Kidney epithelial cell (primary cell): ENCODE results near the gene SIK3. TPM values are rescaled to one million over a fixed set of nuclear protein-coding genes. Genes with fewer than 3 reads are reported as not detected.
A peak's percentile ranks its signal among the peaks of the same experiment; 100 is the strongest.

ENCODE experiments used
- DNase-seq: peaks from one replicate; pipeline ENCODE4 v3.0.0-alpha.2; 2010; ENCODE audit warnings: low read depth
- H3K27me3 ChIP-seq: 2 replicates; pipeline ENCODE4 v1.6.0; 2011; ENCODE audit warnings: low read length; ENCODE audit not compliant: control insufficient read depth, insufficient read depth
- H3K36me3 ChIP-seq: 2 replicates; pipeline ENCODE4 v1.5.1; 2011; ENCODE audit warnings: low read length; ENCODE audit not compliant: control insufficient read depth, insufficient read depth
- H3K4me3 ChIP-seq: 2 replicates; pipeline ENCODE4 v1.5.1; 2011; ENCODE audit warnings: low read depth, mild to moderate bottlenecking, control low read depth, low read length
- CTCF ChIP-seq: IDR thresholded peaks from 2 replicates; pipeline ENCODE4 v1.5.1; 2011; ENCODE audit warnings: mild to moderate bottlenecking, moderate library complexity, low read length, control low read depth, inconsistent platforms; ENCODE audit not compliant: insufficient read depth, poor library complexity, severe bottlenecking
- total RNA-seq: library from RNA; depleted of rRNA; stranded (reverse); fragments of >200 nt; gene quantifications from 2 replicates; pipeline ENCODE4 v1.2.3, GENCODE V29; 2015

SIK3 gene
- total RNA-seq, 1 donor from 2014 or later = 12.9 TPM

- DNase-seq = no peak
- Histone ChIP-seq H3K4me3 (no peak overlapping the region), H3K27me3 (no peaks in the 10 kb centered on the region), H3K36me3 (no peaks in the 10 kb centered on the region)
- no peak for TF ChIP-seq CTCF
These were observed 196.1 kb downstream of the SIK3 start for GRCh38 chr11:116901964-116902688.

GRCh38 chr11:116901211-116901610 lies 197.0 kb downstream of the SIK3 start:
- no peak for DNase-seq
- Histone ChIP-seq H3K4me3 (no peak overlapping the region), H3K27me3 (no peaks in the 10 kb centered on the region), H3K36me3 (no peaks in the 10 kb centered on the region)
- TF ChIP-seq CTCF = no peak

GRCh38 chr11:116896211-116896610 lies 202.0 kb downstream of the SIK3 start:
- no peak for TF ChIP-seq CTCF
- no peak for DNase-seq

GRCh38 chr11:116895048-116895757 lies 203.0 kb downstream of the SIK3 start:
- Histone ChIP-seq H3K36me3 (no peaks in the 10 kb centered on the region), H3K27me3 (no peaks in the 10 kb centered on the region), H3K4me3 (no peak overlapping the region)
- no peak for DNase-seq
- TF ChIP-seq CTCF = peak; percentile 38

More at GRCh38 chr11:116896211-116896610, 202.0 kb downstream of the SIK3 start:
- H3K27me3 ChIP-seq = no peaks in the 10 kb centered on the region
- no peaks in the 10 kb centered on the region for H3K36me3 ChIP-seq
- H3K4me3 ChIP-seq = no peak overlapping the region

GRCh38 chr11:116893906-116894305 lies 204.3 kb downstream of the SIK3 start:
- H3K36me3 ChIP-seq = no peaks in the 10 kb centered on the region
- no peak for TF ChIP-seq CTCF
- no peak for DNase-seq
- H3K27me3 ChIP-seq = no peaks in the 10 kb centered on the region
- no peak overlapping the region for H3K4me3 ChIP-seq
